ENCODE results near the gene PRSS3. TPM values are rescaled to one million over a fixed set of nuclear protein-coding genes. Genes with fewer than 3 reads are reported as not detected.
"Not testable (repeated sequence)": the region's sequence is repeated elsewhere in the genome, so short reads cannot be mapped to it uniquely, and the experiment has no call there.

Gene PRSS3
- total and polyA plus RNA-seq, 3 experiments from 2014 or later: 0.72 to 0.84 TPM; not detected in 1

DNA sequence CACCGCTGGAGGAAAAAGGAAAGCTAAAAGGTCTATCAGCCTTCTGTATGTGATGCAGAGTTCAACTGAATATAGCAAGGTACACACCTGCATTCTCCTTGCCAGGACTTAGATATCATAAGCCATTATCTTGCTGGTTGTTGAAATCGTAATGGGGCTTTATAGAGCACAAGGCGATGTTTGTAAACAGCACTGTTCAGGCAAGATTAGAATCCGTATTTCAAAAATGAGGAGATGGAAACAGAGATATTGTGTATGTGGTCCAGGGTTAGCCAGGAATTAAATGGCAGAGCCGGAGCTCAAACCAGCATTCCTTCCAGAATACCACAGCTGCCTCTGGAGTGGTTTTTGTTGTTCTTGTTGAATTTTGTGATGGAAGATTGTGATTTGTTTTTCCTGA lies 42.6 kb upstream of the PRSS3 start:
- DNase-seq; H3K36me3 ChIP-seq (ENCODE audit: insufficient read depth, low read length); H3K9me3 ChIP-seq (ENCODE audit: low read length); H3K27ac ChIP-seq (ENCODE audit: low read depth, low read length); POLR2A ChIA-PET; H3K27ac Mint-ChIP-seq; H3K4me3 ChIP-seq (ENCODE audit: low read length); H3K36me3 Mint-ChIP-seq; CTCF ChIA-PET; H3K4me3 Mint-ChIP-seq; H3K9me3 Mint-ChIP-seq; H3K4me1 ChIP-seq (ENCODE audit: insufficient read depth, low read length): not testable (repeated sequence)
- H3K4me1 Mint-ChIP-seq: peaks cover 38 to 50% (median 42%) of the 10 kb centered on the region in 3 donors
- peaks cover 36 to 61% of the 10 kb centered on the region in 2 donors for H3K27me3 Mint-ChIP-seq
- H3K27me3 ChIP-seq (ENCODE audit: insufficient read depth, low read length, poor library complexity, severe bottlenecking): peaks cover 18% of the 10 kb centered on the region

GRCh38 chr9:33759648-33760047 lies 35.7 kb upstream of the PRSS3 start:
- H3K4me3 Mint-ChIP-seq; H3K9me3 ChIP-seq (ENCODE audit: low read length); H3K9me3 Mint-ChIP-seq; POLR2A ChIA-PET; H3K27ac Mint-ChIP-seq; H3K27ac ChIP-seq (ENCODE audit: low read depth, low read length); H3K4me1 Mint-ChIP-seq; H3K27me3 ChIP-seq (ENCODE audit: insufficient read depth, low read length, poor library complexity, severe bottlenecking); CTCF ChIA-PET; DNase-seq; H3K36me3 ChIP-seq (ENCODE audit: insufficient read depth, low read length); H3K36me3 Mint-ChIP-seq; H3K4me3 ChIP-seq (ENCODE audit: low read length); H3K4me1 ChIP-seq (ENCODE audit: insufficient read depth, low read length): not testable (repeated sequence)
- peaks cover 14 to 44% of the 10 kb centered on the region in 2 donors for H3K27me3 Mint-ChIP-seq

- CTCF ChIA-PET: no interaction called here
- no peaks in the 10 kb centered on the region for H3K4me1 Mint-ChIP-seq
- Histone ChIP-seq H3K9me3 (ENCODE audit: low read length) (no peaks in the 10 kb centered on the region), H3K4me3 (ENCODE audit: low read length) (no peak overlapping the region), H3K27ac (ENCODE audit: low read depth, low read length) (no peak overlapping the region), H3K27me3 (ENCODE audit: insufficient read depth, low read length, poor library complexity, severe bottlenecking) (no peaks in the 10 kb centered on the region), H3K36me3 (ENCODE audit: insufficient read depth, low read length) (no peaks in the 10 kb centered on the region), H3K4me1 (ENCODE audit: insufficient read depth, low read length) (no peaks in the 10 kb centered on the region)
- no peaks in the 10 kb centered on the region for H3K36me3 Mint-ChIP-seq
- H3K9me3 Mint-ChIP-seq: no peaks in the 10 kb centered on the region
- no peak overlapping the region for H3K4me3 Mint-ChIP-seq
- DNase-seq: no peak
- POLR2A ChIA-PET: no interaction called here
- peaks cover 8 to 23% of the 10 kb centered on the region in 2 donors for H3K27me3 Mint-ChIP-seq
- H3K27ac Mint-ChIP-seq: no peak overlapping the region
Measured at GRCh38 chr9:33762343-33762742, 33.0 kb upstream of the PRSS3 start.

DNA sequence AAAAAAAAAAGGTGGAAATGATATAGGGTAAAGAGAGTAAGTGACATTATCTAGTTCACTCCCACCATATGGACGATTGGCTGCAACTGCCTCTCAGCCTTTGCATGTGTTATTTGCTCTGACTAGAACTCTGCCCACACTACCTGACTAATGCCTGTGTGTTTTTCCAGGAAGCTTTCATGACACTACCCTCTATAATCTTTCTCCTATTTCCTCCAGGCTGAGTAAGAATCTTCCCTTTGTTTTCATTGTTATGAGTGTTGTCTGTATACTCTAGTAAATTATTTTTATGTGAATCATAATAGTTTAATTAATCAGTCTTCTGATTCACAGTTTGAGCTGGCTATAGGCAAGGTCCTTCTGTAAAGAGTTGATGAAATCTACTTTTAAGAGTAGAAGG lies 31.7 kb upstream of the PRSS3 start:
- POLR2A ChIA-PET: interaction anchor here (0.6 kb wide), 1 partner anchor 26 kb away, joined by 5 read pairs; no protein-coding TSS in a partner anchor

GRCh38 chr9:33765411-33765810 lies 29.9 kb upstream of the PRSS3 start:
- Mint-ChIP-seq H3K36me3 (no peaks in the 10 kb centered on the region), H3K4me3 (no peak overlapping the region), H3K27me3 (peaks cover 0 to 5% of the 10 kb centered on the region in 2 donors), H3K9me3 (no peaks in the 10 kb centered on the region), H3K4me1 (peaks cover 2 to 4% (median 4%) of the 10 kb centered on the region in 3 donors), H3K27ac (no peak overlapping the region)
- H3K27me3 ChIP-seq (ENCODE audit: insufficient read depth, low read length, poor library complexity, severe bottlenecking): no peaks in the 10 kb centered on the region
- H3K4me1 ChIP-seq (ENCODE audit: insufficient read depth, low read length): no peaks in the 10 kb centered on the region
- no peaks in the 10 kb centered on the region for H3K9me3 ChIP-seq (ENCODE audit: low read length)
- H3K27ac ChIP-seq (ENCODE audit: low read depth, low read length): no peak overlapping the region
- no peaks in the 10 kb centered on the region for H3K36me3 ChIP-seq (ENCODE audit: insufficient read depth, low read length)
- POLR2A ChIA-PET: no interaction called here
- CTCF ChIA-PET: no interaction called here
- H3K4me3 ChIP-seq (ENCODE audit: low read length): no peak overlapping the region
- DNase-seq: no peak

More for the DNA sequence above, 31.7 kb upstream of the PRSS3 start:
- H3K27ac Mint-ChIP-seq; H3K4me3 ChIP-seq (ENCODE audit: low read length); H3K36me3 ChIP-seq (ENCODE audit: insufficient read depth, low read length); H3K9me3 Mint-ChIP-seq; H3K4me1 Mint-ChIP-seq; H3K27me3 ChIP-seq (ENCODE audit: insufficient read depth, low read length, poor library complexity, severe bottlenecking); H3K9me3 ChIP-seq (ENCODE audit: low read length); CTCF ChIA-PET; H3K27ac ChIP-seq (ENCODE audit: low read depth, low read length); H3K36me3 Mint-ChIP-seq; DNase-seq; H3K4me1 ChIP-seq (ENCODE audit: insufficient read depth, low read length); H3K4me3 Mint-ChIP-seq: not testable (repeated sequence)
- H3K27me3 Mint-ChIP-seq: peaks cover 2 to 13% of the 10 kb centered on the region in 2 donors

DNA sequence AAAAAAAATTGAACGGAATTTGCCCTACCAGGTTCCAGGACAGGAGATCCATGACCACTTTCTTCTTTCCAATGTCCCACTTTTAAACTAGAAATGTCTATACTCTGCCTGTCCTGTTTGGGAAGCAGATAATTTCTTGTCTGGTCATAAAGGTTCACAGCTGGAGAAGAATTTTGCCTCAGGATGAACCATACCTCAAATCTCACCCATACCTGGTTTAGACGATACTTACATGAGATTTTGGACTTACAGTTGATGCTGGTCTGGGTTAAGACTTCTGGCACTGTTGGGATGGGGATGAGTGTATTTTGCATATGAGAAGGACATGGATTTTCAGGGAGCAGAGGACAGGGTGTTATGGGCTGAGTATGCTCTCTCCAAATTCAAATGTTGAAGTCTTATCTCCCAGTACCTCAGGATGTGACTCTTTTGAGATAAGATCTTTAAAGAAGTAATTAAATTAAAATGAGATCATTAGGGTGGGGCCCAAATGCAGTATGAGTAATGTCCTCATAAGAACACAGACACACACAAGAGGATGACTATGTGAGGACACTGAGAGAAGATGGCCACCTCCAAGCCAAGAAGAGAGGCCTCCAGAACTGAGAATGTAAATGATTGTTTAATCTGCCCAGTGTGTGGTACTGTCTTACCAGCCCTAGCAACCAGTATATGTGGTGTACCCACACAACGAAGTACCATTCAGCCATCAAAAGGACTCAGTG lies 25.0 kb upstream of the PRSS3 start:
- CTCF ChIA-PET: interaction anchor here (0.6 kb wide), 1 partner anchor 9 kb away, joined by 3 read pairs; no protein-coding TSS in a partner anchor
- H3K4me1 Mint-ChIP-seq; H3K4me1 ChIP-seq (ENCODE audit: insufficient read depth, low read length); DNase-seq; POLR2A ChIA-PET; H3K27me3 Mint-ChIP-seq; H3K9me3 Mint-ChIP-seq; H3K36me3 ChIP-seq (ENCODE audit: insufficient read depth, low read length); H3K9me3 ChIP-seq (ENCODE audit: low read length); H3K27ac ChIP-seq (ENCODE audit: low read depth, low read length); H3K36me3 Mint-ChIP-seq; H3K4me3 Mint-ChIP-seq; H3K4me3 ChIP-seq (ENCODE audit: low read length); H3K27me3 ChIP-seq (ENCODE audit: insufficient read depth, low read length, poor library complexity, severe bottlenecking): not testable (repeated sequence)
- peak overlapping the region in 1 of 8 donors; percentile 34 for H3K27ac Mint-ChIP-seq

- POLR2A ChIA-PET, H3K36me3 Mint-ChIP-seq, H3K27ac Mint-ChIP-seq: not testable (repeated sequence)
Measured at GRCh38 chr9:33773135-33773534, 22.2 kb upstream of the PRSS3 start.

GRCh38 chr9:33774074-33774659 lies 21.2 kb upstream of the PRSS3 start:
- H3K9me3 ChIP-seq (ENCODE audit: low read length); POLR2A ChIA-PET; H3K4me1 ChIP-seq (ENCODE audit: insufficient read depth, low read length); H3K36me3 Mint-ChIP-seq; H3K4me3 Mint-ChIP-seq; H3K27ac ChIP-seq (ENCODE audit: low read depth, low read length); H3K27me3 ChIP-seq (ENCODE audit: insufficient read depth, low read length, poor library complexity, severe bottlenecking); H3K4me1 Mint-ChIP-seq; H3K36me3 ChIP-seq (ENCODE audit: insufficient read depth, low read length); H3K9me3 Mint-ChIP-seq; CTCF ChIA-PET; H3K27ac Mint-ChIP-seq; DNase-seq; H3K4me3 ChIP-seq (ENCODE audit: low read length): not testable (repeated sequence)
- peaks cover 3 to 13% of the 10 kb centered on the region in 2 donors for H3K27me3 Mint-ChIP-seq

More at GRCh38 chr9:33773135-33773534, 22.2 kb upstream of the PRSS3 start:
- H3K4me3 ChIP-seq (ENCODE audit: low read length); H3K9me3 Mint-ChIP-seq; H3K4me1 Mint-ChIP-seq; H3K27me3 ChIP-seq (ENCODE audit: insufficient read depth, low read length, poor library complexity, severe bottlenecking); H3K4me3 Mint-ChIP-seq; H3K36me3 ChIP-seq (ENCODE audit: insufficient read depth, low read length); DNase-seq; H3K9me3 ChIP-seq (ENCODE audit: low read length); CTCF ChIA-PET; H3K4me1 ChIP-seq (ENCODE audit: insufficient read depth, low read length); H3K27ac ChIP-seq (ENCODE audit: low read depth, low read length); H3K27me3 Mint-ChIP-seq: not testable (repeated sequence)

All from CD8-positive, alpha-beta memory T cell (primary cell).